Activated T-cell treated with anti-CD3 and anti-CD28 coated beads, Interleukin-2, amount 50 U/mL, for 4 hours (primary cell): Measurements from ENCODE around the gene C19orf67. TPM values are rescaled to one million over a fixed set of nuclear protein-coding genes. Genes with fewer than 3 reads are reported as not detected.
"Not testable (repeated sequence)": the region's sequence is repeated elsewhere in the genome, so short reads cannot be mapped to it uniquely, and the experiment has no call there.

Source experiments
- ATAC-seq, 2 donors: fragments of 200-7000 bp; cut with Tn5 transposase; one replicate each; pipeline ENCODE4 v1.10.0; 2021
- DNase-seq: peaks from one replicate; pipeline ENCODE4 v3.0.0-alpha.2; 2020
- H3K27me3 Mint-ChIP-seq: one replicate; pipeline ENCODE4 v1.8.0; 2021; ENCODE audit warnings: low read depth, mixed read lengths
- H3K36me3 Mint-ChIP-seq: one replicate; pipeline ENCODE4 v1.8.0; 2022; ENCODE audit warnings: mixed read lengths; ENCODE audit not compliant: insufficient read depth
- H3K4me1 Mint-ChIP-seq: one replicate; pipeline ENCODE4 v1.8.0; 2021; ENCODE audit warnings: low read depth, mixed read lengths
- H3K4me3 Mint-ChIP-seq: one replicate; pipeline ENCODE4 v1.8.0; 2021; ENCODE audit warnings: mild to moderate bottlenecking, moderate library complexity, mixed read lengths
- H3K9me3 Mint-ChIP-seq: one replicate; pipeline ENCODE4 v1.8.0; 2021; ENCODE audit warnings: mixed read lengths
- total RNA-seq, 3 donors: library from RNA; stranded (reverse); gene quantifications; one replicate each; pipeline ENCODE4 v1.2.1, GENCODE V29; 2021

The C19orf67 gene
- total RNA-seq, 3 donors from 2014 or later = 0.48 TPM; not detected in 2

- no peaks in the 10 kb centered on the region for H3K9me3 Mint-ChIP-seq
- ATAC-seq (no peak), DNase-seq (no peak)
- no peak overlapping the region for H3K4me3 Mint-ChIP-seq
- peaks cover 25% of the 10 kb centered on the region for H3K36me3 Mint-ChIP-seq
- peaks cover 3% of the 10 kb centered on the region for H3K4me1 Mint-ChIP-seq
- no peaks in the 10 kb centered on the region for H3K27me3 Mint-ChIP-seq
Measured at GRCh38 chr19:14050512-14050911, 35.1 kb downstream of the C19orf67 start.

GRCh38 chr19:14048443-14049153, 37.0 kb downstream of the C19orf67 start:
- ATAC-seq (peak; percentile 93 to 94), DNase-seq (peak; percentile 81)
- H3K36me3 Mint-ChIP-seq = peaks cover 25% of the 10 kb centered on the region
- no peaks in the 10 kb centered on the region for H3K9me3 Mint-ChIP-seq
- H3K4me3 Mint-ChIP-seq = no peak overlapping the region
- H3K4me1 Mint-ChIP-seq = peaks cover 3% of the 10 kb centered on the region
- H3K27me3 Mint-ChIP-seq = no peaks in the 10 kb centered on the region

GRCh38 chr19:14047866-14048265, 37.7 kb downstream of the C19orf67 start:
- not testable (repeated sequence) for DNase-seq, H3K4me3 Mint-ChIP-seq, H3K9me3 Mint-ChIP-seq, H3K27me3 Mint-ChIP-seq, H3K4me1 Mint-ChIP-seq, ATAC-seq
- H3K36me3 Mint-ChIP-seq = peaks cover 29% of the 10 kb centered on the region

- peak; percentile 43 to 51 for ATAC-seq
- peaks cover 23% of the 10 kb centered on the region for H3K36me3 Mint-ChIP-seq
- not testable (repeated sequence) for H3K27me3 Mint-ChIP-seq, H3K4me3 Mint-ChIP-seq, H3K9me3 Mint-ChIP-seq, H3K4me1 Mint-ChIP-seq, DNase-seq
Measured at GRCh38 chr19:14042659-14043608, 42.6 kb downstream of the C19orf67 start.

GRCh38 chr19:14039181-14039580, 46.4 kb downstream of the C19orf67 start:
- Mint-ChIP-seq H3K4me3 (no peak overlapping the region), H3K27me3 (no peaks in the 10 kb centered on the region), H3K4me1 (peaks cover 18% of the 10 kb centered on the region), H3K36me3 (peaks cover 22% of the 10 kb centered on the region), H3K9me3 (no peaks in the 10 kb centered on the region)
- ATAC-seq = no peak
- DNase-seq = no peak

- Mint-ChIP-seq H3K36me3 (peaks cover 13% of the 10 kb centered on the region), H3K4me3 (no peak overlapping the region), H3K4me1 (peaks cover 29% of the 10 kb centered on the region), H3K27me3 (no peaks in the 10 kb centered on the region), H3K9me3 (no peaks in the 10 kb centered on the region)
- no peak for ATAC-seq
- no peak for DNase-seq
Measured at GRCh38 chr19:14035706-14036105, 49.9 kb downstream of the C19orf67 start.

- not testable (repeated sequence) for H3K27me3 Mint-ChIP-seq, H3K4me3 Mint-ChIP-seq, H3K9me3 Mint-ChIP-seq, DNase-seq, ATAC-seq
- H3K4me1 Mint-ChIP-seq = peaks cover 34% of the 10 kb centered on the region
- H3K36me3 Mint-ChIP-seq = peaks cover 13% of the 10 kb centered on the region
Measured at GRCh38 chr19:14035159-14035558, 50.4 kb downstream of the C19orf67 start.

GRCh38 chr19:14033946-14034345, 51.6 kb downstream of the C19orf67 start:
- H3K27me3 Mint-ChIP-seq = no peaks in the 10 kb centered on the region
- H3K9me3 Mint-ChIP-seq = no peaks in the 10 kb centered on the region
- peak overlapping the region; percentile 22 for H3K4me3 Mint-ChIP-seq
- ATAC-seq = no peak
- no peak for DNase-seq
- H3K4me1 Mint-ChIP-seq = peaks cover 36% of the 10 kb centered on the region
- H3K36me3 Mint-ChIP-seq = peaks cover 13% of the 10 kb centered on the region

- ATAC-seq (peak; percentile 79 to 84), DNase-seq (peak; percentile 66)
- Mint-ChIP-seq H3K9me3 (no peaks in the 10 kb centered on the region), H3K36me3 (peaks cover 5% of the 10 kb centered on the region), H3K4me3 (peak within 1 kb of the TSS; percentile 93), H3K4me1 (peaks cover 31% of the 10 kb centered on the region), H3K27me3 (no peaks in the 10 kb centered on the region)
Measured at GRCh38 chr19:14031719-14032480, 53.7 kb downstream of the C19orf67 start, which contains the start of gene IL27RA. Gene IL27RA (plus strand): TSS chr19:14031762. CDS start chr19:14031873, 111 bp downstream.

Other genes with a start within 250 kb of the C19orf67 start
- under 1 TPM in 1 of 3 donors, not detected in 2; 0.52 TPM for gene NANOS3, start 208.6 kb downstream of the C19orf67 start, total RNA-seq
- gene BRME1, start 179.7 kb downstream of the C19orf67 start, total RNA-seq = 1 to 10 TPM; 7.3 to 9.3 (median 8.9) TPM
- 10 to 100 TPM; 34.1 to 40.2 (median 39.6) TPM for gene CC2D1A, start 179.6 kb downstream of the C19orf67 start, total RNA-seq
- under 1 TPM in 2 of 3 donors, not detected in 1; 0.08 to 0.30 TPM for gene PODNL1, start 147.4 kb downstream of the C19orf67 start, total RNA-seq
- 10 to 100 TPM; 65.2 to 75.4 (median 66.2) TPM for gene DCAF15, start 133.3 kb downstream of the C19orf67 start, total RNA-seq
- 10 to 100 TPM; 11.3 to 13.8 (median 12.3) TPM for gene RFX1, start 79.5 kb downstream of the C19orf67 start, total RNA-seq
- gene RLN3, start 57.6 kb downstream of the C19orf67 start, total RNA-seq = not detected
- gene IL27RA, start 54.0 kb downstream of the C19orf67 start, total RNA-seq = 100 to 1,000 TPM in 1 of 3 donors, 10 to 100 TPM in 2; 91.2 to 102 (median 94.0) TPM
- gene PALM3, start 23.7 kb downstream of the C19orf67 start, total RNA-seq = not detected
- under 1 TPM; 0.24 to 0.48 (median 0.43) TPM for gene MISP3, start 13.0 kb downstream of the C19orf67 start, total RNA-seq
- gene SAMD1, start 5.0 kb upstream of the C19orf67 start, total RNA-seq = 100 to 1,000 TPM in 2 of 3 donors, 10 to 100 TPM in 1; 90.0 to 130 (median 112) TPM
- 10 to 100 TPM; 45.0 to 46.1 (median 45.3) TPM for gene PRKACA, start 32.0 kb upstream of the C19orf67 start, total RNA-seq
- 10 to 100 TPM; 18.5 to 26.7 (median 21.0) TPM for gene ASF1B, start 50.8 kb upstream of the C19orf67 start, total RNA-seq
- gene ADGRL1, start 120.4 kb upstream of the C19orf67 start, total RNA-seq = 10 to 100 TPM; 22.2 to 30.2 (median 23.6) TPM